ENCODE results near the gene TTC28.
"Not testable (repeated sequence)": the region's sequence is repeated elsewhere in the genome, so short reads cannot be mapped to it uniquely, and the experiment has no call there.

The TTC28 gene

DNA sequence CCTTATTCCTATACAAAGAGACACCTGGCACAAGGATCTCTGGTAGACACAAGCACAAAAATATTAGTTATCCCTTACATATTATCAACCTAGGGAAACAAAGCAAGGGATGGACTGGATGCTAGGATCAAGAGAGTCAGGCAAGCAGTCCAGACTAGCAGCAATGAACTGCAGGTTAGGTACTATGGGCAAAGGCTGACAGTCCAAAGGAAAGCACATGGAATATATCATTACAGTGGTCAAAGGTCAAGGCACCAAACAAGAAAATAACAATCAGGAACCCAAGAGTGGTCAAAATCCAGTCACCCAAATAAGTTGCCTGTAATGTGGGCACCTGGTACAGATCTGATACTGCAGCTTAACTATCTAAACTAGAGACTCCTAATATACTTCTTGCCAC, 77.7 kb downstream of the TTC28 start:
- DNase-seq (ENCODE audit: low spot score), result no peak

- DNase-seq (ENCODE audit: low spot score), result peak; percentile 13
Measured at GRCh38 chr22:28600546-28601143, 79.0 kb downstream of the TTC28 start.

GRCh38 chr22:28599693-28600092, 79.9 kb downstream of the TTC28 start:
- DNase-seq (ENCODE audit: low spot score), result no peak

DNA sequence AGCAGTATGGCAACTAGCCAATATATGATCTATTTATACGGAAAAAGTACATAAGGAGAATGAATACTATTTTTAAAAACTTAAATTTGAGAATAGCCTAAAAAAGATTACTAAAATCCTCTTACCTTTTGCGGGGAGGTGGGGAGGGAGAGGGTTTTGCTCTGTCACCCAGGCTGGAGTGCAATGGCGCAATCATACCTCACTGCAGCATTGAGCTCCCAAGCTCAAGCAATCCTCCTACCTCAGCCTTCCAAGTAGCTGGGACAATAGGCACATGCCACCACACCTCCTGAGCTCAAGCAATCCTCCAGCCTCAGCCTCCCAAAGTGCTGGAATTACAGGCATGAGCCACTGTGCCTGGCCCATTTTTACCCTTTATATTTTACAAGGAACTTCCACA, 82.0 kb downstream of the TTC28 start:
- no peak for DNase-seq (ENCODE audit: low spot score)

GRCh38 chr22:28594797-28595462, 84.7 kb downstream of the TTC28 start:
- peak; percentile 39 for DNase-seq (ENCODE audit: low spot score)

GRCh38 chr22:28594076-28594796, 85.4 kb downstream of the TTC28 start:
- DNase-seq (ENCODE audit: low spot score), result no peak

DNA sequence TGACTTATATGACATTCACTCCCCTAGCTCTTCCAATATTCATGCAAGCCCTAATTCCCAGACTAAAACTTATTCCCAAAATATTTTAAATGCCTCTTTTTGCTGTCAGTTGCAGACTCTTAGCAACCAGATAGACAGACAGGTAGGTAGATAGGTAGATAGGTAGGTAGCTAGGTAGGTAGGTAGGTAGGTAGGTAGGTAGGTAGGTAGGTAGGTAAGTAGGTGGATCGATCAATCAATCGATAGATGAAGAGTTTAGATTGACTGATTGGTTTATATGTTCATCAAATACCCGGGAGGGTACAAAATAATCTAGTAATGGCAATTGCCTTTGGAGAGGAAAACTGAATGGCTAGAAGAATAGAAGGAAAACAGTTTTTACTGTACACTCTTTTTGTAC, 86.3 kb downstream of the TTC28 start:
- no peak for DNase-seq (ENCODE audit: low spot score)

- DNase-seq (ENCODE audit: low spot score), result no peak
Measured at GRCh38 chr22:28589102-28589750, 90.4 kb downstream of the TTC28 start.

- no peak for DNase-seq (ENCODE audit: low spot score)
Measured at GRCh38 chr22:28585324-28585723, 94.3 kb downstream of the TTC28 start.

DNA sequence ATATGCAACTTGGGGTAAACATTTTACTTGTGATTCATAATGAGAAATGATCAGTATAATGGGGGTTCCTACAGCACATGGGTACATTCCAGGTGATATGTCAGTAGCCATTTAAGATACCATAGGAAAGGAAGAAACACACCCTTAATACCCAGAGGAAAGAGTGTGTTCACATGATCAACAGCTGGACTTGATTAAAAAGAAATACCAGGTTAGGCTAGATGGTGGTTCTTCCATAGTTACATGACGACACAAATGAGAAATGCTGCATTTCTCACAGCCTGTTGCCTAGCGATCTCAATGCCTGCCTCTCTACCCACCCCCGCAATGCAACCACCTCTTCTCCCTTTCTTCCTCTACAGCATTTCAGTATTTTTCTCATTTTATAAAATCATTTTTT, 96.8 kb downstream of the TTC28 start:
- DNase-seq (ENCODE audit: low spot score), result peak; percentile 49

- DNase-seq (ENCODE audit: low spot score), result no peak
Measured at GRCh38 chr22:28581016-28581415, 98.6 kb downstream of the TTC28 start.

DNA sequence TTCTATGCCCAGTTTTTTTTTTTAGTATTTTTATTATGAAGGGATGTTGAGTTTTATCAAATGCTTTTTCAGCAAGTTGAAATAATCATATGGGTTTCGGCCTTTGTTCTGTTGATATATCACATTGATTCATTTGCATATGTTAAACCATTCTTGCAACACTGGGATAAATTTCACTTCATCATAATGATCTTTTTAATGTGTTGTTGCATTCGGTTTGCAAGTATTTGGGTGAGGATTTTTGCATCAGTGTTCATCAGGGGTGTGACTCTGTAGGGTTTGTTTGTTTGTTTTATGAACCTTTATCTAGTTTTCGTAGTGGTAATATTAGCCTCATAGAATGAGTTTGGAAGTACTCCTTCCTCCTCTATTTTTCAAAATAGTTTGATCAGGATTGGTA, 103.5 kb downstream of the TTC28 start:
- no peak for DNase-seq (ENCODE audit: low spot score)

DNA sequence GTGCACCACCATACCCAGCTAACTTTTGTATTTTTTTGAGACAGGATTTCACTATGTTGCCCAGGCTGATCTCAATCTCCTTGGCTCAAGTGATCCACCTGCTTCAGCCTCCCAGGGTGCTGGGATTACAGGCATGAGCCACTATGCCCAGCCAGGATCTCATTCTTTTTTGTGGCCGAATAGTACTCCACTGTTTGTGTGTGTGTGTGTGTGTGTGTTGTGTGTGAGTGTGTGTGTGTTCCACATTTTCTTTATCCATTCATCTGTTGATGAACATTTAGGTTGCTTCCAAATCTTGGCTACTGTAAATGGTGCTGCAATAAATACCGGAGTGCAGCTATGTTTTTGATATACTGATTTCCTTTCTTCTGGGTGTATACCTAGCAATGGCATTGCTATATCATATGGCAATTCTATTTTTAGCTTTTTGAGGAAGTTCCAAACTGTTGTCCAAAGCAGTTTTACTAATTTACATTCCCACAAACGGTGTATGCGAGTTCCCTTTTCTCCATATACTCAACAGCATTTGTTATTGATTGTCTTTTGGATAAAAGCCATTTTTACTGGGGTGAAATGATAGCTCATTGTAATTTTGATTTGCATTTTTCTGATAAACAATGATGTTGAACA, 105.4 kb downstream of the TTC28 start:
- no peak for DNase-seq (ENCODE audit: low spot score)

GRCh38 chr22:28570696-28571373, 108.8 kb downstream of the TTC28 start:
- no peak for DNase-seq (ENCODE audit: low spot score)

DNA sequence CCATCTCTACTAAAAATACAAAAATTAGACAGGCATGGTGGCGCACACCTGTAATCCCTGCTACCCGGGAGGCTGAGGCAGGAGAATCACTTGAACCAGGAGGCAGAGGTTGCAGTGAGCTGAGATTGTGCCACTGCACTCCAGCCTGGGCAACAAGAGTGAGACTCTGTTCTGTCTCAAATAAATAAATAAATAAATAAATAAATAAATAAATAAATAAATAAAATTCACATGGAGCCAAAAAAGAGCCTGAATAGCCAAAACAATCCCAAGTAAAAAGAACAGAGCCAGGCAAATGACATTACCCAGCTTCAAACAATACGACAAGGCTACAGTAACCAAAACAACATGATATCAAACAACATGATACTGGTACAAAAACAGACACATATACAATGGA, 110.7 kb downstream of the TTC28 start:
- not testable (repeated sequence) for DNase-seq (ENCODE audit: low spot score)

DNA sequence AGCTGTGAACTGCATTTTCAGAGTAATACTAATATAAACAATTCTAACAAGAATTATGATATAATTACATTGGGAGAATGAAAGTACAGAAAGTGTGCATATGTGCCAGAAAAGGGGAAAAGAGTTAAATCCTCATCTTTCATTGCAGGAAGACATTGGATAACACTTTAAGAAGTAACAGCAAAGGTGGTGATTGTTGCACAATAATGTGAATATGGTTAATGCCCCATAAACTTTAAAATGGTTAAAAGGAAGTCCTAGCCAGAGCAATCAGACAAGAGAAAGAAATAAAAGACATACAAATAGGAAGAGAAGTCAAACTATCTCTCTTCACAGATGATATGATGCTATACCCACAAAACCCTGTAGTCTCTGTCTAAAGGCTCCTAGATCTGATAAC, 111.5 kb downstream of the TTC28 start:
- no peak for DNase-seq (ENCODE audit: low spot score)

DNA sequence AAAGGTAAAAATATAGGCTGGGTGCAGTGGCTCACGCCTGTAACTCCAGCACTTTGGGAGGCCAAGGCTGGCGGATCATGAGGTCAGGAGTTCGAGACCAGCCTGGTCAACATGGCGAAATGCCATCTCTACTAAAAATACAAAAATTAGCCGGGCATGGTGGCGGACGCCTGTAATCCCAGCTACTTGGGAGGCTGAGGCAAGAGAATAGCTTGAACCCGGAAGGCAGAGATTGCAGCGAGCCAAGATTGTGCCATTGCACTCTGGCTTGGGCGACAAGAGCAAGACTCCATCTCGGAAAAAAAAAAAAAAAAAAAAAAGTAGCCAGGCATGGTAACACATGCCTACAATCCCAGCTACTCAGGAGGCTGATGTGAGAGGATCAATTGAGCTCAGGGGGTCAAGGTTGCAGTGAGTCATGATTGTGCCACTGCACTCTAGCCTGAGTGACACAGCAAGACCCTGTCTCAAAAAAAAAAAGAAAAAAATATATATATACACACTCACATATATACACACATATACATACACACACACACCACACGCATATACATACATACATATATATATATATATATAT, 112.6 kb downstream of the TTC28 start:
- not testable (repeated sequence) for DNase-seq (ENCODE audit: low spot score)

DNA sequence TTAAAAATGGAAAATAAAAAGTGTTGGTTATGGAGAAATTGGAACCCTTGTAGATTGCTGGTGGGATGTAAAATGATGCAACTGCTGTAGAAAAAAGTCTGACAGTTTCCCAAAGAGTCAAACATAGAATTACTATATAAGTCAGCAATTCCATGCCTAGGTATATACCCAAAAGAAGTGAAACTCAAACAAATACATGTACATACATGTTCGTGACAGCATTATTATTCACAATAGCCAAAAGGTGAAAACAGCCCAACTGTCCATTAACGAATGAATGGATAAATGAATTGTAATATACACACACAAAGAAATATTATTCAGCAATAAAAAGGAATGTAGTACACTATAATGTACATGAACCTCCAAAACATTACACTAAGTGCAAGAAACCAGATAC, 116.0 kb downstream of the TTC28 start:
- no peak for DNase-seq (ENCODE audit: low spot score)

- no peak for DNase-seq (ENCODE audit: low spot score)
Measured at GRCh38 chr22:28562324-28562723, 117.3 kb downstream of the TTC28 start.

GRCh38 chr22:28560743-28561101, 118.9 kb downstream of the TTC28 start:
- not testable (repeated sequence) for DNase-seq (ENCODE audit: low spot score)

GRCh38 chr22:28560046-28560742, 119.4 kb downstream of the TTC28 start:
- DNase-seq (ENCODE audit: low spot score), result no peak
